Loucy (cell line): ENCODE measurements around the gene ABHD12.

Experiments
- H2AFZ ChIP-seq: fragments of 200-600 bp; sonication (generic); 2 replicates; pipeline ENCODE4 v1.6.0; 2016; ENCODE audit warnings: antibody characterized with exemption, mild to moderate bottlenecking, low read length, moderate library complexity
- H3F3A ChIP-seq: fragments of 200-600 bp; 2 replicates; pipeline ENCODE4 v1.6.0; 2016; ENCODE audit warnings: antibody characterized with exemption, low read depth, mild to moderate bottlenecking
- H3K27me3 ChIP-seq: fragments of 200-600 bp; sonication (generic); 2 replicates; pipeline ENCODE4 v1.6.1; 2014; ENCODE audit warnings: low read length, mild to moderate bottlenecking; ENCODE audit not compliant: insufficient read depth, poor library complexity, severe bottlenecking
- H3K36me3 ChIP-seq: fragments of 200-600 bp; sonication (generic); 2 replicates; pipeline ENCODE4 v1.6.1; 2016; ENCODE audit warnings: low read length; ENCODE audit not compliant: insufficient read depth
- H3K4me1 ChIP-seq: fragments of 200-600 bp; sonication (generic); 2 replicates; pipeline ENCODE4 v1.5.1; 2014; ENCODE audit warnings: low read length, mild to moderate bottlenecking; ENCODE audit not compliant: insufficient read depth, poor library complexity, severe bottlenecking
- H3K4me2 ChIP-seq: fragments of 200-600 bp; sonication (generic); 2 replicates; pipeline ENCODE4 v1.6.0; 2014; ENCODE audit warnings: antibody characterized with exemption, low read length, low read depth, mild to moderate bottlenecking; ENCODE audit not compliant: poor library complexity, severe bottlenecking
- H3K4me3 ChIP-seq: fragments of 200-600 bp; sonication (generic); 2 replicates; pipeline ENCODE4 v1.5.1; 2014; ENCODE audit warnings: low read length, mild to moderate bottlenecking, mixed read lengths; ENCODE audit not compliant: poor library complexity, severe bottlenecking
- H3K79me2 ChIP-seq: fragments of 200-600 bp; sonication (generic); 2 replicates; pipeline ENCODE4 v1.6.1; 2014; ENCODE audit warnings: low read length; ENCODE audit not compliant: insufficient read depth
- H3K9ac ChIP-seq: fragments of 200-600 bp; sonication (generic); 2 replicates; pipeline ENCODE4 v1.6.0; 2014; ENCODE audit warnings: mild to moderate bottlenecking, low read depth, low read length, moderate library complexity; ENCODE audit not compliant: poor library complexity, severe bottlenecking
- H3K9me2 ChIP-seq: fragments of 200-600 bp; sonication (generic); replicated peaks from 2 replicates; pipeline ENCODE4 v1.6.1; 2016; ENCODE audit warnings: low read depth, low read length, mixed read lengths
- H3K9me3 ChIP-seq: fragments of 200-600 bp; sonication (generic); 2 replicates; pipeline ENCODE4 v1.6.1; 2014; ENCODE audit warnings: mild to moderate bottlenecking, antibody characterized with exemption, low read length, low read depth; ENCODE audit not compliant: insufficient read depth
- H4K20me1 ChIP-seq: fragments of 200-600 bp; sonication (generic); 2 replicates; pipeline ENCODE4 v1.6.0; 2014; ENCODE audit warnings: antibody characterized with exemption, low read length, mild to moderate bottlenecking; ENCODE audit not compliant: insufficient read depth, poor library complexity, severe bottlenecking
- CTCF ChIP-seq: fragments of 200-600 bp; sonication (generic); conservative IDR thresholded peaks from 2 replicates; pipeline ENCODE4 v1.5.1; 2014; ENCODE audit warnings: mild to moderate bottlenecking, antibody characterized with exemption, low read length
- EZH2phosphoT487 ChIP-seq: fragments of 200-600 bp; IDR thresholded peaks from 2 replicates; pipeline ENCODE4 v1.6.1; 2018; ENCODE audit warnings: antibody characterized with exemption, mild to moderate bottlenecking, moderate library complexity, borderline replicate concordance

Gene ABHD12

DNA sequence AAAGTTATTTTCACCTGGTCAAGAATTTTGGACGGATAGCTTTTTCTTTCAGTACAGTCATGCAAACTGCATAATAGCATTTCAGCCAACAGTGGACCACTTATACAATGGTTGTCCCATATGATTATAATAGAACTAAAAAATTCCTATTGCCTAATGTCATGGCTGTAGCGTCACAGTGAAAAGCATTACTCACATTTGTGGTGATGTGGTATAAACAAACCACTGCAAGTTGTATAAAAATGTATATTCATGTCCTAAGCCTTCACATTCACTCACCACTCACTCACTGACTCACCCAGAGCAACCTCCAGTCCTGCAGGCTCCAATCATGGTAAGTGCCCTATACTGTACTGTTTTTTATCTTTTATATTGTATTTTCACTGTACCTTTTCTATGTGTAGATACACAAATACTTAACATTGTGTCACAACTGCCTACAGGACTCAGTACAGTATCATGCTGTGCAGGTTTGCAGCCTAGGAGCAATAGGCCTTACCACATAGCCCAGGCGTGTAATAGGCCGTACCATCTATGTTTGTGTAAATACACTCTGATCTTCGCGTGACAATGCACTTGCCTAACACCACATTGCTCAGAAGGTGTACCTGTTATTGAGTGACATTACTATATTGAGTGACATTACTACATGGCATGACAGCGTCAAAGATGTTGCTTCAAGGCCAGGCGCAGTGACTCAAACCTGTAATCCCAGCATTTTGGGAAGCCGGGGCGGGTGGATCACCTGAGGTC lies 17.9 kb downstream of the ABHD12 start:
- H3K27me3 ChIP-seq = no peaks in the 10 kb centered on the region
- H3K4me1 ChIP-seq = no peaks in the 10 kb centered on the region
- H3K79me2 ChIP-seq = peaks cover 76% of the 10 kb centered on the region; the same call in 1 of the 2 replicates
- H3K9ac ChIP-seq = no peak overlapping the region
- no peak overlapping the region for H2AFZ ChIP-seq
- H3K9me2 ChIP-seq = no peaks in the 10 kb centered on the region
- no peak for TF ChIP-seq EZH2phosphoT487
- TF ChIP-seq CTCF = no peak
- H3K4me2 ChIP-seq = no peak overlapping the region
- H3K4me3 ChIP-seq = no peak overlapping the region
- H3K9me3 ChIP-seq = no peaks in the 10 kb centered on the region
- H3F3A ChIP-seq = no peaks in the 10 kb centered on the region
- H4K20me1 ChIP-seq = no peaks in the 10 kb centered on the region
- no peaks in the 10 kb centered on the region for H3K36me3 ChIP-seq

- H3K9ac ChIP-seq = no peak overlapping the region
- TF ChIP-seq CTCF (no peak), EZH2phosphoT487 (no peak)
- no peaks in the 10 kb centered on the region for H3K9me3 ChIP-seq
- H3K36me3 ChIP-seq = no peaks in the 10 kb centered on the region
- H3K4me2 ChIP-seq = no peak overlapping the region
- no peaks in the 10 kb centered on the region for H3K9me2 ChIP-seq
- no peak overlapping the region for H3K4me3 ChIP-seq
- no peaks in the 10 kb centered on the region for H4K20me1 ChIP-seq
- H3K79me2 ChIP-seq = peaks cover 64% of the 10 kb centered on the region; the same call in 1 of the 2 replicates
- H2AFZ ChIP-seq = no peak overlapping the region
- no peaks in the 10 kb centered on the region for H3K27me3 ChIP-seq
- H3K4me1 ChIP-seq = no peaks in the 10 kb centered on the region
- no peaks in the 10 kb centered on the region for H3F3A ChIP-seq
Measured at GRCh38 chr20:25369971-25370370, 20.7 kb downstream of the ABHD12 start.

GRCh38 chr20:25369529-25369928 lies 21.1 kb downstream of the ABHD12 start:
- peaks cover 66% of the 10 kb centered on the region; the same call in 1 of the 2 replicates for H3K79me2 ChIP-seq
- no peaks in the 10 kb centered on the region for H3K27me3 ChIP-seq
- no peaks in the 10 kb centered on the region for H3K9me2 ChIP-seq
- H3K9ac ChIP-seq = no peak overlapping the region
- no peaks in the 10 kb centered on the region for H4K20me1 ChIP-seq
- no peaks in the 10 kb centered on the region for H3K36me3 ChIP-seq
- H2AFZ ChIP-seq = no peak overlapping the region
- H3F3A ChIP-seq = no peaks in the 10 kb centered on the region
- H3K4me1 ChIP-seq = no peaks in the 10 kb centered on the region
- no peak overlapping the region for H3K4me3 ChIP-seq
- TF ChIP-seq EZH2phosphoT487 (no peak), CTCF (no peak)
- no peak overlapping the region for H3K4me2 ChIP-seq
- H3K9me3 ChIP-seq = no peaks in the 10 kb centered on the region
